GM12872 (cell line): ENCODE data around the gene PTPRC.
A peak's percentile ranks its signal among the peaks of the same experiment; 100 is the strongest.

Source experiments
- TF ChIP-seq, protein P1 (sequence below): IDR thresholded peaks from 3 replicates; pipeline ENCODE4 v1.5.1; 2011; ENCODE audit warnings: low read depth, mild to moderate bottlenecking, low read length, moderate library complexity; ENCODE audit not compliant: insufficient read depth

PTPRC gene

DNA sequence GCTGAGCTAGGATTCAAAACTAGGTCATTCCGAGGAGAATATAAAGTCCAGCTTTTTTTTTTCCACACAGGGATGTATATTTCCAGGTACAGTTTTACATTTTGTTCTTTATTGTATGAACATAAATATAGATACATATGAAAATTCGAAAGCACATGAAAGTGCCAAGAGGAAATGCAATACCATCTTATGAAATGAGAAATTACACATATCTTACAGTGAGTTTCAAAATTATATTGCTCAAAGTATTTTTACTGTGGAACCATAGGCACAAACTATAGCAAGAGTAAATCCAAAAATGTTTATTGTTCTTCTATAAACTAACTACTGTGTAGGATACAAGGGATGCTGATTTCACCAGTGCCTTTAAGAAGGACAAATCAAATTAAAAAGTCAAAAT, 39.0 kb downstream of the PTPRC start:
- TF ChIP-seq, protein P1, sequence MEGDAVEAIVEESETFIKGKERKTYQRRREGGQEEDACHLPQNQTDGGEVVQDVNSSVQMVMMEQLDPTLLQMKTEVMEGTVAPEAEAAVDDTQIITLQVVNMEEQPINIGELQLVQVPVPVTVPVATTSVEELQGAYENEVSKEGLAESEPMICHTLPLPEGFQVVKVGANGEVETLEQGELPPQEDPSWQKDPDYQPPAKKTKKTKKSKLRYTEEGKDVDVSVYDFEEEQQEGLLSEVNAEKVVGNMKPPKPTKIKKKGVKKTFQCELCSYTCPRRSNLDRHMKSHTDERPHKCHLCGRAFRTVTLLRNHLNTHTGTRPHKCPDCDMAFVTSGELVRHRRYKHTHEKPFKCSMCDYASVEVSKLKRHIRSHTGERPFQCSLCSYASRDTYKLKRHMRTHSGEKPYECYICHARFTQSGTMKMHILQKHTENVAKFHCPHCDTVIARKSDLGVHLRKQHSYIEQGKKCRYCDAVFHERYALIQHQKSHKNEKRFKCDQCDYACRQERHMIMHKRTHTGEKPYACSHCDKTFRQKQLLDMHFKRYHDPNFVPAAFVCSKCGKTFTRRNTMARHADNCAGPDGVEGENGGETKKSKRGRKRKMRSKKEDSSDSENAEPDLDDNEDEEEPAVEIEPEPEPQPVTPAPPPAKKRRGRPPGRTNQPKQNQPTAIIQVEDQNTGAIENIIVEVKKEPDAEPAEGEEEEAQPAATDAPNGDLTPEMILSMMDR = no peak

- TF ChIP-seq, protein P1 = no peak
Measured at GRCh38 chr1:198678301-198678836, 39.5 kb downstream of the PTPRC start.

DNA sequence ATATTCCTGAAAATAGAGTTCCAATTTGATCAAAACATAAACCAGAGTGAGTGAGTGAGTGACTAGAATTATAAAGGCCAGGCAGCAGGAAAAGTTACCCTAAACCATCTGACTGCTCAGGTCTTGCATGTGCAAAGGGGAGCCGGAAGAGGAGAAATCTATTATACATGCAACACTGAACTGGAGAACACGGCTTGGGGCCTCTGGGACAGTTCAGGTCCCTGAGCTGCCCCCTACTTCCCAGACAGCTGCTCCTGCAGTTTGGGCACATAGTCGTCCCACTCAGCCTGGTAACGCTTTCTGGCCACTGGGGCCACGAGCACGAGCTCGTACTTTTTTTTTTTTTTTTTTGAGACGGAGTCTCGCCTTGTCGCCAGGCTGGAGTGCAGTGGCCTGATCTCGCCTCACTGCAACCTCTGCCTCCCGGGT, 40.1 kb downstream of the PTPRC start:
- TF ChIP-seq, protein P1 = peak; percentile 15; the same call in 1 of the 3 replicates

DNA sequence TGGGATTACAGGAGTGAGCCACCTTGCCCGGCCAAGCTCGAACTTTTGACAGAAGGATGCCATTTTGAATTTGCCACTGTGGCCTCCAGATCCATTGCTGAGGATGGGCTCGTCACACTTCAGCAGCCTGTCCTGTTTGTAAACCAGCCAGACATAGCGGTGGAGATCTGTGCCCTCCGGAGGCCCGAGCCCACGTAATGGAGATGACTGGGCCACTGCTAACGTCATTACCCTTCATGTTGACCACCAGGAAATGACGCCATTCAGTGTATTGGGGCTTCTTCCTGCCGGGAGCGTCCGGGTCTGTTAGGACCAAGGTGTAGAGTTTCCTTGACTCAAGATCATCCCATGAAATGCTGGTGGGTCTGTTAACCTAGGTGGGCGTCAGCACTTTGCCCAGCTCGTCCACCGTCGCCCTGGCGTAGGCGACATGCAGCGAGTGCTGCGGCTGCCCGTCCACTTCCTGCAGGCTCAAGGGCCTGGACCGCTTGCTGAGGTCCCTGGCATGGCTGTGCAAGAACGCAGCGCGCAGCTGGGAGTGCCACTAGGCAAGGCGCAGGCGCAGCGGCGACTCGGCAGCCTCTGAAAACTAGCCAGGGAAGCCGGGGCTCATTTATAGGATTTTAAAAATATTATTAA, 40.8 kb downstream of the PTPRC start:
- TF ChIP-seq, protein P1 = no peak

DNA sequence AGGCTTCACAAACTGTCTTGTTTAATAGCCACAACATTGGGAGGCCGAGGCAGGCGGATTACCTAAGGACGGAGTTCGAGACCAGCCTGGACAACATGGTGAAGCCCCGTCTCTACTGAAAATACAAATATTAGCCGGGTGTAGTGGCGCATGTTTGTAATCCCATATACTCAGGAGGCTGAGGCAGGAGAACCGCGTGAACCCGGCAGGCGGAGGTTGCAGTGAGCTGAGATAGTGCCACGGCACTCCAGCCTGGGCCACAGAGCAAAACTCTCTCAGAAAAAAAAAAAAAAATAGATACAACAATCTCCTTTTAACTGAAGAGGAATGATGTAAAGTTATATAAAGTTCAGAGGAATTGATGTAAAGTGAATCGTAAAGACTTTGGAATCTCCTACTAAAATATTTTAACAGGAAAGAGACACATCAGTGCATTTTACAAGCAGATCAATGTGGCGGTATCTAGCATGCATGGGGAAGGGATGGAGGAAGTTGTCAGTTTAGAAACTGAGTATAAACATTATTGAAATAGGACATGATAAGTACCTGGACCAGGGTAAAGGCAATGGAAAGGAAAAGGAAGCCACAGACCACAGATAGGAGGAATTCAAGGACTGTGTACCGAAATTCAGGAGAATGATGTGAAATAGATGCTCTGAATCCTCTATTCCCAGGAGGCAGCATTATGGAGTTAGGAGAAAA, 41.5 kb downstream of the PTPRC start:
- TF ChIP-seq, protein P1 = no peak

- TF ChIP-seq, protein P1 = no peak
Measured at GRCh38 chr1:198681252-198681651, 42.4 kb downstream of the PTPRC start.

GRCh38 chr1:198681831-198682759, 43.3 kb downstream of the PTPRC start:
- TF ChIP-seq, protein P1 = no peak
